Glutamatergic neuron (in vitro differentiated cells): ENCODE results near the gene KRT73. TPM values are rescaled to one million over a fixed set of nuclear protein-coding genes. Genes with fewer than 3 reads are reported as not detected.

Source experiments
- DNase-seq: peaks from one replicate; pipeline ENCODE4 v3.0.0; 2022
- H3K27ac Mint-ChIP-seq: one replicate; pipeline ENCODE4 v1.8.0; 2020; ENCODE audit warnings: mild to moderate bottlenecking, mixed read lengths, inconsistent platforms; ENCODE audit not compliant: unreplicated experiment
- H3K27me3 Mint-ChIP-seq: one replicate; pipeline ENCODE4 v1.8.0; 2020; ENCODE audit warnings: mild to moderate bottlenecking, moderate library complexity, mixed read lengths, inconsistent platforms; ENCODE audit not compliant: unreplicated experiment
- H3K36me3 Mint-ChIP-seq: one replicate; pipeline ENCODE4 v1.8.0; 2020; ENCODE audit warnings: mild to moderate bottlenecking, mixed read lengths, inconsistent platforms; ENCODE audit not compliant: unreplicated experiment
- H3K4me1 Mint-ChIP-seq: one replicate; pipeline ENCODE4 v1.8.0; 2020; ENCODE audit warnings: mild to moderate bottlenecking, low read depth, mixed read lengths, inconsistent platforms; ENCODE audit not compliant: unreplicated experiment
- H3K4me3 Mint-ChIP-seq: one replicate; pipeline ENCODE4 v1.8.0; 2020; ENCODE audit warnings: mild to moderate bottlenecking, mixed read lengths, inconsistent platforms; ENCODE audit not compliant: unreplicated experiment
- H3K9me3 Mint-ChIP-seq: one replicate; pipeline ENCODE4 v1.8.0; 2020; ENCODE audit warnings: mild to moderate bottlenecking, moderate library complexity, mixed read lengths, inconsistent platforms; ENCODE audit not compliant: unreplicated experiment
- CTCF ChIP-seq: fragments of 200-600 bp; sonication (generic); IDR thresholded peaks from one replicate; pipeline ENCODE4 v1.5.0; 2021; ENCODE audit not compliant: partially characterized antibody, unreplicated experiment
- total RNA-seq: library from RNA; stranded (reverse); fragmentation: NEBNext Ultra II Directional; extraction: Animal tissue kit (Norgen Biotek cat#: 25700); gene quantifications from one replicate; pipeline ENCODE4 v1.2.1, GENCODE V29; 2021; ENCODE audit not compliant: unreplicated experiment

Gene KRT73
- total RNA-seq, 1 donor from 2014 or later: not detected

- H3K4me3 Mint-ChIP-seq: no peak overlapping the region
- H3K4me1 Mint-ChIP-seq: no peaks in the 10 kb centered on the region
- no peaks in the 10 kb centered on the region for H3K9me3 Mint-ChIP-seq
- H3K27ac Mint-ChIP-seq: no peak overlapping the region
- H3K27me3 Mint-ChIP-seq: no peaks in the 10 kb centered on the region
- no peaks in the 10 kb centered on the region for H3K36me3 Mint-ChIP-seq
- no peak for TF ChIP-seq CTCF
- no peak for DNase-seq
Measured at GRCh38 chr12:52630599-52631200, 12.3 kb upstream of the KRT73 start.

GRCh38 chr12:52630008-52630500, 11.7 kb upstream of the KRT73 start:
- Mint-ChIP-seq H3K36me3 (no peaks in the 10 kb centered on the region), H3K4me3 (no peak overlapping the region), H3K27me3 (no peaks in the 10 kb centered on the region), H3K9me3 (no peaks in the 10 kb centered on the region), H3K27ac (no peak overlapping the region), H3K4me1 (no peaks in the 10 kb centered on the region)
- no peak for DNase-seq
- no peak for TF ChIP-seq CTCF

- H3K4me1 Mint-ChIP-seq: no peaks in the 10 kb centered on the region
- H3K4me3 Mint-ChIP-seq: no peak overlapping the region
- TF ChIP-seq CTCF: no peak
- no peaks in the 10 kb centered on the region for H3K9me3 Mint-ChIP-seq
- DNase-seq: no peak
- H3K36me3 Mint-ChIP-seq: no peaks in the 10 kb centered on the region
- H3K27me3 Mint-ChIP-seq: no peaks in the 10 kb centered on the region
- no peak overlapping the region for H3K27ac Mint-ChIP-seq
Measured at GRCh38 chr12:52629281-52630007, 11.1 kb upstream of the KRT73 start.

GRCh38 chr12:52628841-52629240, 10.5 kb upstream of the KRT73 start:
- Mint-ChIP-seq H3K27ac (no peak overlapping the region), H3K4me1 (no peaks in the 10 kb centered on the region), H3K9me3 (no peaks in the 10 kb centered on the region), H3K27me3 (no peaks in the 10 kb centered on the region), H3K4me3 (no peak overlapping the region), H3K36me3 (no peaks in the 10 kb centered on the region)
- DNase-seq: no peak
- no peak for TF ChIP-seq CTCF

- Mint-ChIP-seq H3K27me3 (no peaks in the 10 kb centered on the region), H3K4me3 (no peak overlapping the region), H3K36me3 (no peaks in the 10 kb centered on the region), H3K4me1 (no peaks in the 10 kb centered on the region), H3K9me3 (no peaks in the 10 kb centered on the region), H3K27ac (no peak overlapping the region)
- DNase-seq: no peak
- TF ChIP-seq CTCF: no peak
Measured at GRCh38 chr12:52628111-52628507, 9.8 kb upstream of the KRT73 start.
